ENCODE measurements around the gene HCCS. TPM values are rescaled to one million over a fixed set of nuclear protein-coding genes. Genes with fewer than 3 reads are reported as not detected.

HCCS gene
- total RNA-seq, 4 donors from 2014 or later: 7.2 to 8.6 (median 8.2) TPM

DNA sequence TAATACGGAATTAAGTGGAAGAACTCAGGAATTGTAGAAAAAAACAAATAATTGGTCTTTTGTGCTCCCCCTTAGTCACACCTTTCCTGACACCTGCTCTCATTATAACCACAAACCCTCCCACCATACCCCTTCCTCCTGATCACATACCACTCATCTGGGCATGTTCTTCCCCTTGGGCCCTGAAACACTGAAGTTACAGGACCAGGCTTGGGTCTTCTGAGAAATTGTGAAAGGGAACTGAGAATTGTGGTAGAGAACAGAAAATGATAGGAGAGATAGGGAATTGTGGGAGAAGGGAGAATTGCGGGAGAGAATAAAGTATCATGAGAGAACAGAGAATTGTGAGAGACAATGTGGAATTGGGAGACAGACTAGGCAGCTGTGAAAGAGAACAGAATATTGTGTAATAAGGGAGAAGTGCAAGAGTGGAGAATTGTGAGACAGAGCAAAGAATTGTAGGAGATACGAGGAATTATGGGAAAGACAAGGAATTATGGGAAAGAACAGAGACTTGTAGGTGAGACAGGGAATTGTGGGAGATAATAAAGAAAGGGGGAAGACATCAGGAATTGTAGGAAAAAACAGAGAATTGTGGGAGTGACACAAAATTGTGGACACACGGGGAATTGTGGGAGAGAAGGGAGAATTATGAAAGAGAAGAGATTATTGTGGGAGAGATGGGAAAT is 2.7 kb upstream of the HCCS start:
- H3K27ac ChIP-seq: no peak overlapping the region
- H3K4me1 ChIP-seq: peaks cover 0 to 17% (median 0%) of the 10 kb centered on the region in 4 donors
- no peaks in the 10 kb centered on the region for H3K9me3 ChIP-seq
- WGBS, 2 donors: 84 to 89% methylated on average over 4 of the region's 4 CpGs
- no peak overlapping the region for H3K4me3 ChIP-seq
- no peaks in the 10 kb centered on the region for H3K36me3 ChIP-seq
- no peaks in the 10 kb centered on the region for H3K27me3 ChIP-seq
- DNase-seq (ENCODE audit: low spot score in 2 of 2): no peak
- TF ChIP-seq EP300 (IDR thresholded peaks at IDR 0.05) (no peak), POLR2A (IDR thresholded peaks at IDR 0.05) (no peak)
- TF ChIP-seq, protein P1, sequence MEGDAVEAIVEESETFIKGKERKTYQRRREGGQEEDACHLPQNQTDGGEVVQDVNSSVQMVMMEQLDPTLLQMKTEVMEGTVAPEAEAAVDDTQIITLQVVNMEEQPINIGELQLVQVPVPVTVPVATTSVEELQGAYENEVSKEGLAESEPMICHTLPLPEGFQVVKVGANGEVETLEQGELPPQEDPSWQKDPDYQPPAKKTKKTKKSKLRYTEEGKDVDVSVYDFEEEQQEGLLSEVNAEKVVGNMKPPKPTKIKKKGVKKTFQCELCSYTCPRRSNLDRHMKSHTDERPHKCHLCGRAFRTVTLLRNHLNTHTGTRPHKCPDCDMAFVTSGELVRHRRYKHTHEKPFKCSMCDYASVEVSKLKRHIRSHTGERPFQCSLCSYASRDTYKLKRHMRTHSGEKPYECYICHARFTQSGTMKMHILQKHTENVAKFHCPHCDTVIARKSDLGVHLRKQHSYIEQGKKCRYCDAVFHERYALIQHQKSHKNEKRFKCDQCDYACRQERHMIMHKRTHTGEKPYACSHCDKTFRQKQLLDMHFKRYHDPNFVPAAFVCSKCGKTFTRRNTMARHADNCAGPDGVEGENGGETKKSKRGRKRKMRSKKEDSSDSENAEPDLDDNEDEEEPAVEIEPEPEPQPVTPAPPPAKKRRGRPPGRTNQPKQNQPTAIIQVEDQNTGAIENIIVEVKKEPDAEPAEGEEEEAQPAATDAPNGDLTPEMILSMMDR (IDR thresholded peaks at IDR 0.05): no peak

DNA sequence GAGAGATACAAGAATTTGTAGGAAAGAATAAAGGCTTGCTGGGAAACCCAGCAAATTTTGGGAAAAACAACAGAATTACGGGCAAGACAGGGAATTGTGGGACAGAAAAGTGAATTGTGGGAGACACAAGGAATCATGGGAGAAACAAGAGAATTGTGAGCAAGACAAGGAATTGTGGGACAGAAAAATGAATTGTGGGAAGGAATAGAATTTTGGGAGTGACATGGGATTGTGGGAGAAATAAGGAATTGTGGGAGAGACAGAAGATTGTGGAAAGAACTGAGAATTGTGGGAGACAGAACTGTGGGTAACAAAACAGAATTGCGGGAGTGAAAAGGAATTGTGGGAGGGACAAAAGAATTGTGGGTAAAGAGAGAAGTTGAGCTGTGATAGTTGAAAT is 1.2 kb upstream of the HCCS start:
- Histone ChIP-seq H3K27me3 (no peaks in the 10 kb centered on the region), H3K4me3 (no peak overlapping the region), H3K36me3 (peaks cover 0 to 3% (median 0%) of the 10 kb centered on the region in 3 donors), H3K9me3 (no peaks in the 10 kb centered on the region), H3K4me1 (peaks cover 0 to 24% (median 0%) of the 10 kb centered on the region in 4 donors), H3K27ac (no peak overlapping the region)
- TF ChIP-seq POLR2A (IDR thresholded peaks at IDR 0.05) (no peak), EP300 (IDR thresholded peaks at IDR 0.05) (no peak)
- TF ChIP-seq, protein P1 (IDR thresholded peaks at IDR 0.05): no peak
- 83 to 96% methylated on average over 2 of the region's 2 CpGs for WGBS, 2 donors
- DNase-seq (ENCODE audit: low spot score in 2 of 2): no peak

DNA sequence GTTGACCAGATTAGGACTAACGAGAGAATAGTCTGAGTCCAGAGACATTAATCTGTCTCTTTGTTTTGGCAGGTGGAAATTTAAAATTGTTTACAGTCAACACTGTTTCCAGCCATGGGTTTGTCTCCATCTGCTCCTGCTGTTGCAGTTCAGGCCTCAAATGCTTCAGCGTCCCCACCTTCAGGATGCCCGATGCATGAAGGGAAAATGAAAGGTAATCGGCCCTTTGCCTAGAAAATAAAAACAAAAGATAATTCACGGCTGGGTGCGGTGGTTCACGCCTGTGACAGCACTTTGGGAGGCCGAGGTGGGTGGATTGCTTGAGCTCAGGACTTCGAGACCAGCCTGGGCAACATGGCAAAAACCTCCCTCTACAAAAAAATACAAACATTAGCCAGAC is 815 bp downstream of the HCCS start:
- Histone ChIP-seq H3K27ac (peak overlapping the region; percentile 74 to 92 (median 88)), H3K9me3 (no peaks in the 10 kb centered on the region), H3K4me3 (peak overlapping the region; percentile 60 to 80 (median 64)), H3K36me3 (peaks cover 0 to 19% (median 0%) of the 10 kb centered on the region in 3 donors), H3K27me3 (no peaks in the 10 kb centered on the region), H3K4me1 (peaks cover 0 to 24% (median 0%) of the 10 kb centered on the region in 4 donors)
- DNase-seq (ENCODE audit: low spot score in 2 of 2): no peak
- 47 to 64% methylated on average over 9 of the region's 9 CpGs for WGBS, 2 donors
- TF ChIP-seq POLR2A (IDR thresholded peaks at IDR 0.05): no peak
- TF ChIP-seq, protein P1 (IDR thresholded peaks at IDR 0.05): no peak

DNA sequence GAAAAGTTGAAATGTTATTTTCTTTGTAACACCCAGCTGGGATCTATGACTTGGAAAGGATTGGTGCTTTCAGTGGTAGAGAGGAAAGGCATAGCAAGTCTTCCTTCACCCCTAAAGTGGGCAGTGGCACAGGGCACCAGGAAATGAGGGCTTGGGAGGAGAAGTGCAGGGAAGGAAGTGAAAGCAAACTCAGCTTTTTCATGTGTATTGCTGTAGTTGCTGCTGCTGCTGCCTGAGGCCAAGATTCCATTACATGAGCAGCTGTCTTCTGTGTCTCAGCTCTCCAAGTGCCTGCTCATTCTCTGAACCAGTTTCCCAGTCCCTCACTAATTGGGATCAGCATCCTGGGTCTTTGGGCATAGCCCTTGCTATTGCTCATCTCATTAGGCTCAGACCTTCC is 2.6 kb downstream of the HCCS start:
- TF ChIP-seq, protein P1 (IDR thresholded peaks at IDR 0.05): no peak
- no peak for TF ChIP-seq EP300 (IDR thresholded peaks at IDR 0.05)
- no peak for TF ChIP-seq POLR2A (IDR thresholded peaks at IDR 0.05)
- peaks cover 0 to 37% (median 0%) of the 10 kb centered on the region in 3 donors for H3K36me3 ChIP-seq
- H3K9me3 ChIP-seq: no peaks in the 10 kb centered on the region
- DNase-seq (ENCODE audit: low spot score in 2 of 2): no peak
- H3K27ac ChIP-seq: peak overlapping the region in 1 of 4 donors; percentile 28
- no peaks in the 10 kb centered on the region for H3K27me3 ChIP-seq
- H3K4me1 ChIP-seq: peaks cover 0 to 24% (median 0%) of the 10 kb centered on the region in 4 donors
- no peak overlapping the region for H3K4me3 ChIP-seq

DNA sequence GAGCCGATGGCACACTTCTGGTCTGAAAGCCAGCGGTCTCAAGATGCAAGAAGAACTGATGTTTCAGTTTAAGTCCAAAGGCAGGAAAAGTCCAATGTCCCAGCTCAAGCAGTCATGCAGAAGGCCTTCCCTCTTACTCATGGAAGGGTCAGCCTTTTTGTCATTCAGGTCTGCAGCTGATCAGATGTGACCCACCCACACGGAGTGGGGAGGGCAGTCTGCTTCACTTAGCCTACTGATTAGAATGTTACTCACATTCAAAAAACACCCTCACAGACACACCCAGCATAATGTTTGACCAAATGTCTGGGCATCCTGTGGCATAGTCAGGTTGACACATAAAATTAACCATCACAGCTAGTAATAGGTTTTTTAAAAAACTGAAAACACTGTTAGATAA is 6.6 kb downstream of the HCCS start:
- Histone ChIP-seq H3K27me3 (no peaks in the 10 kb centered on the region), H3K27ac (no peak overlapping the region), H3K4me1 (peaks cover 0 to 13% (median 0%) of the 10 kb centered on the region in 4 donors), H3K9me3 (no peaks in the 10 kb centered on the region), H3K4me3 (no peak overlapping the region), H3K36me3 (peaks cover 0 to 70% (median 0%) of the 10 kb centered on the region in 3 donors)
- TF ChIP-seq EP300 (IDR thresholded peaks at IDR 0.05) (no peak), POLR2A (IDR thresholded peaks at IDR 0.05) (no peak)
- TF ChIP-seq, protein P1 (IDR thresholded peaks at IDR 0.05): no peak
- no peak for DNase-seq (ENCODE audit: low spot score in 2 of 2)
- 74 to 93% methylated on average over 3 of the region's 3 CpGs for WGBS, 2 donors

Measured in tibial nerve (tissue), 4 donors.